ENCODE data around the gene FAT1. TPM values are rescaled to one million over a fixed set of nuclear protein-coding genes. Genes with fewer than 3 reads are reported as not detected.

FAT1 gene
- total and polyA plus RNA-seq, 2 donors (not counting 3 experiments of a cell fraction or from before 2014, with no cell fraction given): 9.2 to 9.8 TPM

- CTCF ChIA-PET: no interaction called here
- Histone ChIP-seq H3K9ac (replicated peaks; ENCODE audit: extremely low read depth, insufficient read depth, low read length) (no peak overlapping the region), H2AFZ (ENCODE audit: low read depth, low read length) (no peak overlapping the region), H3K9me1 (replicated peaks; ENCODE audit: control insufficient read depth, extremely low read depth, insufficient read depth, low read length) (no peaks in the 10 kb centered on the region), H3K27me3 (ENCODE audit: control insufficient read depth in 2 of 2, insufficient read depth in 2 of 2, low read length in 2 of 2) (no peaks in the 10 kb centered on the region), H3K4me2 (ENCODE audit: insufficient read depth, low read length) (no peak overlapping the region), H3K36me3 (ENCODE audit: control insufficient read depth in 2 of 2, extremely low read depth in 1 of 2, insufficient read depth in 2 of 2, low read length in 2 of 2) (no peaks in the 10 kb centered on the region), H3K4me3 (replicated peaks in 1 of 3; ENCODE audit: insufficient read depth in 1 of 3, low read depth in 1 of 3, low read length in 3 of 3) (no peak overlapping the region), H3K4me1 (ENCODE audit: control insufficient read depth, extremely low read depth, insufficient read depth, low read length) (no peaks in the 10 kb centered on the region), H3K79me2 (ENCODE audit: control insufficient read depth, insufficient read depth, low read length) (no peaks in the 10 kb centered on the region), H3K27ac (ENCODE audit: insufficient read depth, low read depth, low read length) (no peak overlapping the region), H3K9me3 (replicated peaks; ENCODE audit: control insufficient read depth, insufficient read depth, low read length) (no peaks in the 10 kb centered on the region), H4K20me1 (replicated peaks; ENCODE audit: control insufficient read depth, extremely low read depth, insufficient read depth, low read length) (no peaks in the 10 kb centered on the region)
- TF ChIP-seq MAX (IDR thresholded peaks at IDR 0.05; ENCODE audit: insufficient read depth, insufficient read length) (no peak), GATA2 (IDR thresholded peaks at IDR 0.05; ENCODE audit: insufficient read depth, insufficient read length, low read depth, low read length) (no peak), EZH2 (IDR thresholded peaks at IDR 0.05; ENCODE audit: borderline replicate concordance, low read depth, low read length, severe bottlenecking) (no peak), POLR2A (IDR thresholded peaks at IDR 0.05; ENCODE audit: low read depth, low read length) (no peak)
- no TSS peak for BruUV-seq (replicated peaks)
- DNase-seq (ENCODE audit: low read depth, low spot score) (no peak), FAIRE-seq (no peak)
- POLR2A ChIA-PET: no interaction called here
- intact Hi-C loops (cut with micrococcal nuclease) (no loop called here), dilution Hi-C loops (cut with MboI; ENCODE audit: extremely low pct_ligation_motif_present, low sequenced_read_pairs) (no loop called here)
Observed at GRCh38 chr4:186772936-186773487, 49.4 kb upstream of the FAT1 start.

GRCh38 chr4:186771624-186772023 lies 48.0 kb upstream of the FAT1 start:
- H2AFZ ChIP-seq (ENCODE audit: low read depth, low read length): no peak overlapping the region
- H3K4me2 ChIP-seq (ENCODE audit: insufficient read depth, low read length): no peak overlapping the region
- no peaks in the 10 kb centered on the region for H3K4me1 ChIP-seq (ENCODE audit: control insufficient read depth, extremely low read depth, insufficient read depth, low read length)
- no peaks in the 10 kb centered on the region for H3K36me3 ChIP-seq (ENCODE audit: control insufficient read depth in 2 of 2, extremely low read depth in 1 of 2, insufficient read depth in 2 of 2, low read length in 2 of 2)
- intact Hi-C loops (cut with micrococcal nuclease): no loop called here
- ChIA-PET POLR2A (no interaction called here), CTCF (no interaction called here)
- no peak overlapping the region for H3K4me3 ChIP-seq (replicated peaks in 1 of 3; ENCODE audit: insufficient read depth in 1 of 3, low read depth in 1 of 3, low read length in 3 of 3)
- no TSS peak for BruUV-seq (replicated peaks)
- dilution Hi-C loops (cut with MboI; ENCODE audit: extremely low pct_ligation_motif_present, low sequenced_read_pairs): no loop called here
- no peaks in the 10 kb centered on the region for H3K79me2 ChIP-seq (ENCODE audit: control insufficient read depth, insufficient read depth, low read length)
- no peak for TF ChIP-seq MYC (IDR thresholded peaks at IDR 0.05; ENCODE audit: low read depth, low read length)
- no peaks in the 10 kb centered on the region for H3K9me1 ChIP-seq (replicated peaks; ENCODE audit: control insufficient read depth, extremely low read depth, insufficient read depth, low read length)
- no peaks in the 10 kb centered on the region for H4K20me1 ChIP-seq (replicated peaks; ENCODE audit: control insufficient read depth, extremely low read depth, insufficient read depth, low read length)
- DNase-seq (ENCODE audit: low read depth, low spot score) (no peak), FAIRE-seq (no peak)
- H3K27me3 ChIP-seq (ENCODE audit: control insufficient read depth in 2 of 2, insufficient read depth in 2 of 2, low read length in 2 of 2): no peaks in the 10 kb centered on the region
- H3K9me3 ChIP-seq (replicated peaks; ENCODE audit: control insufficient read depth, insufficient read depth, low read length): no peaks in the 10 kb centered on the region
- no peak overlapping the region for H3K27ac ChIP-seq (ENCODE audit: insufficient read depth, low read depth, low read length)
- no peak overlapping the region for H3K9ac ChIP-seq (replicated peaks; ENCODE audit: extremely low read depth, insufficient read depth, low read length)
